K562 (cell line): ENCODE measurements around the gene BAG5. TPM values are rescaled to one million over a fixed set of nuclear protein-coding genes. Genes with fewer than 3 reads are reported as not detected.

Source experiments
- ATAC-seq: fragments of 200-7000 bp; cut with Tn5 transposase; 3 replicates; pipeline ENCODE4 v1.9.1; 2020; ENCODE audit warnings: moderate library complexity
- BruUV-seq: library from RNA; stranded (reverse); fragments of 400-500 nt; replicated peaks from 2 replicates; lab custom pipeline; 2021; lab: Mats Ljungman, UMichigan
- CTCF ChIA-PET: fragments of 300-600 bp; formaldehyde crosslinking; extraction: SDS; loops from one replicate; lab custom pipeline; 2021; ENCODE audit warnings: low intra/inter-chr PET ratio; lab: Yijun Ruan, JAX
- POLR2A ChIA-PET: fragments of 300-600, 350-650 bp; sonication (Branson Sonifier 250); formaldehyde crosslinking; extraction: SDS; loops from one replicate; lab custom pipeline; 2021; ENCODE audit warnings: antibody characterized with exemption, inconsistent platforms; lab: Yijun Ruan, JAX
- DNase-seq, 4 experiments: peaks; one replicate each; pipeline versions ENCODE4 v3.0.0 to v3.0.0-alpha.2; 2011 to 2018; ENCODE audit warnings: low spot score in 3 of 4, mixed read lengths in 3 of 4; ENCODE audit errors: extremely low read depth in 1 of 4
- FAIRE-seq: peaks from 2 replicates; lab custom pipeline; 2011; peaks lifted over from hg19 to GRCh38; lab: Jason Lieb, UNC
- H2AFZ ChIP-seq: 2 replicates; pipeline ENCODE4 v1.6.0; 2011; ENCODE audit warnings: low read depth, low read length, control low read depth, inconsistent platforms
- H3K27ac ChIP-seq: fragments of 200-600 bp; 3 replicates; pipeline ENCODE4 v1.8.0; 2011; ENCODE audit warnings: low read depth, mild to moderate bottlenecking, control low read depth, inconsistent platforms, low read length, moderate library complexity, mixed read lengths; ENCODE audit errors: extremely low read depth
- H3K27me3 ChIP-seq, 2 experiments: fragments of 300-600 bp in 1 of 2; 2 replicates in 1 of 2; 3 replicates in 1 of 2; pipeline versions ENCODE4 v1.6.0 to v1.8.0; 2011; ENCODE audit warnings: inconsistent platforms in 2 of 2, low read length in 2 of 2, mild to moderate bottlenecking in 1 of 2, mixed read lengths in 1 of 2, moderate library complexity in 1 of 2; ENCODE audit not compliant: control insufficient read depth in 2 of 2, insufficient read depth in 2 of 2
- H3K36me3 ChIP-seq: fragments of 300-600 bp; 3 replicates; pipeline ENCODE4 v1.8.0; 2011; ENCODE audit warnings: mild to moderate bottlenecking, low read length, inconsistent platforms; ENCODE audit not compliant: control insufficient read depth, insufficient read depth
- H3K4me1 ChIP-seq, 2 experiments: fragments of 200-600 bp in 1 of 2; replicated peaks in 1 of 2; 2 replicates in 1 of 2; 3 replicates in 1 of 2; pipeline versions ENCODE4 v1.5.1 to v1.8.0; 2011; ENCODE audit warnings: inconsistent platforms in 2 of 2, low read length in 2 of 2, mild to moderate bottlenecking in 1 of 2, mixed read lengths in 1 of 2, moderate library complexity in 1 of 2; ENCODE audit not compliant: control insufficient read depth in 2 of 2, insufficient read depth in 2 of 2
- H3K4me2 ChIP-seq: 2 replicates; pipeline ENCODE4 v1.6.1; 2011; ENCODE audit warnings: low read length, control low read depth, inconsistent platforms, mixed read lengths; ENCODE audit not compliant: insufficient read depth
- H3K4me3 ChIP-seq: fragments of 200-600 bp; sonication (generic), shearing (Covaris generic); 2 replicates; pipeline ENCODE4 v1.5.1; 2016; ENCODE audit warnings: control low read depth, inconsistent platforms
- H3K79me2 ChIP-seq: fragments of 200-600 bp; 3 replicates; pipeline ENCODE4 v1.8.0; 2011; ENCODE audit warnings: low read length, inconsistent platforms; ENCODE audit not compliant: control insufficient read depth, insufficient read depth
- H3K9ac ChIP-seq, 2 experiments: 2 replicates each; pipeline versions ENCODE4 v1.6.0 to v1.6.1; 2011; ENCODE audit warnings: low read depth in 2 of 2, low read length in 2 of 2, control low read depth in 1 of 2, inconsistent platforms in 1 of 2, mild to moderate bottlenecking in 1 of 2, mixed read lengths in 1 of 2; ENCODE audit not compliant: insufficient read depth in 1 of 2
- H3K9me1 ChIP-seq: one replicate; pipeline ENCODE4 v1.6.0; 2011; ENCODE audit warnings: inconsistent platforms, mild to moderate bottlenecking, low read length, moderate library complexity; ENCODE audit not compliant: control insufficient read depth, insufficient read depth
- H3K9me3 ChIP-seq: replicated peaks from 2 replicates; pipeline ENCODE4 v1.5.1; 2011; ENCODE audit warnings: low read depth, low read length, inconsistent platforms; ENCODE audit not compliant: control insufficient read depth, insufficient read depth
- H4K20me1 ChIP-seq: replicated peaks from 2 replicates; pipeline ENCODE4 v1.6.1; 2011; ENCODE audit warnings: low read length, inconsistent platforms, mixed read lengths; ENCODE audit not compliant: control insufficient read depth, insufficient read depth
- DDX20 ChIP-seq: fragments of 450-650 bp; IDR thresholded peaks from 2 replicates; pipeline ENCODE4 v1.6.1; 2016; ENCODE audit warnings: missing genetic modification characterization, low read depth, mild to moderate bottlenecking, missing compliant biosample characterization, moderate library complexity
- KLF10 ChIP-seq: fragments of 250-450 bp; sonication (Bioruptor Pico); IDR thresholded peaks from 2 replicates; pipeline ENCODE4 v1.6.1; 2021; ENCODE audit warnings: matching md5 sums
- RBFOX2 ChIP-seq: fragments of 200-400 bp; formaldehyde crosslinking; IDR thresholded peaks from 2 replicates; pipeline ENCODE4 v1.6.1; 2017; ENCODE audit warnings: low read depth, mild to moderate bottlenecking, low read length, moderate library complexity
- WGBS: fragments of 100-300 bp; shearing (Covaris generic); methylation state at CpG from one replicate; pipeline ENCODE4 v1.1.6; 2016; ENCODE audit warnings: low coverage, mixed read lengths; ENCODE audit not compliant: insufficient coverage; ENCODE audit errors: missing lambda C conversion rate; 5-methylcytosine and 5-hydroxymethylcytosine counted together
- in situ Hi-C: fragments of 300-500 bp; cut with MboI; formaldehyde crosslinking; loops from 4 replicates; pipeline ENCODE4 v1.15.0; 2018; ENCODE audit warnings: inconsistent platforms, mixed read lengths
- intact Hi-C: fragments of 100-400 bp; cut with micrococcal nuclease; formaldehyde crosslinking; loops from 2 replicates; pipeline ENCODE4 v1.14.2; 2022
- polyA plus RNA-seq, 8 experiments: library from polyadenylated mRNA; depleted of rRNA in 4 of 8; stranded (reverse) in 5 of 8; unstranded in 3 of 8; fragments of >200 nt; fragmentation: Nextera tagmentation in 2 of 8; fragmentation: Illumina TruSeq in 1 of 8; extraction: Ambion mirVana in 2 of 8; extraction: Trizol in 1 of 8; gene quantifications; 2 replicates each; pipeline versions ENCODE4 v1.2.1 to v1.2.3, GENCODE V29; 2011 to 2014; ENCODE audit warnings: inconsistent platforms in 1 of 8, missing spikeins in 1 of 8
- total RNA-seq, 7 experiments: library from RNA; depleted of rRNA in 6 of 7; stranded (reverse); fragments of >200 nt in 6 of 7; fragmentation: Illumina TruSeq in 2 of 7; extraction: Trizol in 2 of 7; gene quantifications; 2 replicates each; pipeline versions ENCODE4 v1.2.1 to v1.2.3, GENCODE V29; 2011 to 2021; ENCODE audit warnings: low replicate concordance in 1 of 7
- TF ChIP-seq, protein P1 (sequence below): sonication (generic); formaldehyde crosslinking; IDR thresholded peaks from 2 replicates; pipeline ENCODE4 v1.8.1; 2023; ENCODE audit warnings: mild to moderate bottlenecking, missing genetic modification reagents
- TF ChIP-seq, protein P2 (sequence below): fragments of 450-650 bp; formaldehyde crosslinking; IDR thresholded peaks from 2 replicates; pipeline ENCODE4 v1.4.0; 2022; ENCODE audit warnings: mild to moderate bottlenecking, moderate library complexity

BAG5 gene
- total and polyA plus RNA-seq, 9 of the 15 experiments (the other 6 are each of a cell fraction or from before 2014, with no cell fraction given) = 7.9 to 21.4 (median 13.2) TPM

DNA sequence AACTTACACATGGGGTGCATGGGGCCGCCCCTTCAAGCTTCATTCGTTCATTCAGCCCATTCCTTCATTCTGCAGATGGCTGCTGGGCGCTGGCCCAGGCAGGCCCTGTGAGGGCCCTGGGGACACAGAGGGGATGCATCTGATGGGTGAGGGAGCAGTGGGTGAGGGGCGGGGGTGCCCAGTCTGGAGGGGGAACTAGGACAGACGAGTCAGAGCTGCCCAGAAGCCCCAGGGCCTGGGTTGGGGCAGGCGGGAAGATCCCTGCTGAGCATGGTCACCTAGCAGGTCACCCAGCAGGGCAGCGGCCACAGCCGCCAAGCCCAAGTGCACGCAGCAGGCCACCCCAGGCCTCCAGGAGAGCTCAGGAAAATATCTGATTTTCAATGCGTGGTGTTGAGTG is 19.3 kb downstream of the BAG5 start:
- ATAC-seq = no peak
- Histone ChIP-seq H3K4me1 (peaks cover 0 to 89% of the 10 kb centered on the region in 2 experiments; a peak in 2 of 5 replicates), H3K9me3 (no peaks in the 10 kb centered on the region), H3K9ac (no peak overlapping the region; a peak in 1 of 4 replicates), H2AFZ (no peak overlapping the region), H3K27ac (no peak overlapping the region), H3K79me2 (no peaks in the 10 kb centered on the region), H3K27me3 (no peaks in the 10 kb centered on the region), H3K4me3 (no peak overlapping the region), H4K20me1 (peaks cover 7% of the 10 kb centered on the region; the same call in 1 of the 2 replicates), H3K36me3 (no peaks in the 10 kb centered on the region), H3K4me2 (no peak overlapping the region), H3K9me1 (no peaks in the 10 kb centered on the region)
- POLR2A ChIA-PET = interaction anchor here (0.8 to 1.6 kb wide), 5 partner anchors 13 to 335 kb away, joined by 3 to 7 read pairs (median 3); partner anchors contain the start of genes CKB and TRMT61A
- in situ Hi-C loops = no loop called here
- WGBS = 68% methylated on average over 8 of the region's 10 CpGs
- TF ChIP-seq KLF10 (CRISPR knock-in tag) (no peak), DDX20 (tag) (no peak), RBFOX2 (no peak)
- TF ChIP-seq, protein P1, sequence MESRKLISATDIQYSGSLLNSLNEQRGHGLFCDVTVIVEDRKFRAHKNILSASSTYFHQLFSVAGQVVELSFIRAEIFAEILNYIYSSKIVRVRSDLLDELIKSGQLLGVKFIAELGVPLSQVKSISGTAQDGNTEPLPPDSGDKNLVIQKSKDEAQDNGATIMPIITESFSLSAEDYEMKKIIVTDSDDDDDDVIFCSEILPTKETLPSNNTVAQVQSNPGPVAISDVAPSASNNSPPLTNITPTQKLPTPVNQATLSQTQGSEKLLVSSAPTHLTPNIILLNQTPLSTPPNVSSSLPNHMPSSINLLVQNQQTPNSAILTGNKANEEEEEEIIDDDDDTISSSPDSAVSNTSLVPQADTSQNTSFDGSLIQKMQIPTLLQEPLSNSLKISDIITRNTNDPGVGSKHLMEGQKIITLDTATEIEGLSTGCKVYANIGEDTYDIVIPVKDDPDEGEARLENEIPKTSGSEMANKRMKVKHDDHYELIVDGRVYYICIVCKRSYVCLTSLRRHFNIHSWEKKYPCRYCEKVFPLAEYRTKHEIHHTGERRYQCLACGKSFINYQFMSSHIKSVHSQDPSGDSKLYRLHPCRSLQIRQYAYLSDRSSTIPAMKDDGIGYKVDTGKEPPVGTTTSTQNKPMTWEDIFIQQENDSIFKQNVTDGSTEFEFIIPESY (CRISPR knock-in tag) = peak; percentile 81
- TF ChIP-seq, protein P2, sequence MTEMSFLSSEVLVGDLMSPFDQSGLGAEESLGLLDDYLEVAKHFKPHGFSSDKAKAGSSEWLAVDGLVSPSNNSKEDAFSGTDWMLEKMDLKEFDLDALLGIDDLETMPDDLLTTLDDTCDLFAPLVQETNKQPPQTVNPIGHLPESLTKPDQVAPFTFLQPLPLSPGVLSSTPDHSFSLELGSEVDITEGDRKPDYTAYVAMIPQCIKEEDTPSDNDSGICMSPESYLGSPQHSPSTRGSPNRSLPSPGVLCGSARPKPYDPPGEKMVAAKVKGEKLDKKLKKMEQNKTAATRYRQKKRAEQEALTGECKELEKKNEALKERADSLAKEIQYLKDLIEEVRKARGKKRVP = no peak
- CTCF ChIA-PET = no interaction called here
- intact Hi-C loops = loop anchor here (10.0 kb wide), 1 partner anchor 468 kb away; no protein-coding TSS in a partner anchor
- no peak for FAIRE-seq
- BruUV-seq = no TSS peak
- no peak for DNase-seq
